ENCODE results near the gene PDZD4. TPM values are rescaled to one million over a fixed set of nuclear protein-coding genes. Genes with fewer than 3 reads are reported as not detected.

PDZD4 gene
- total and polyA plus RNA-seq, 10 of the 15 experiments (the other 5 are each of a cell fraction or from before 2014, with no cell fraction given), result 0.01 to 0.15 (median 0.04) TPM; not detected in 6

DNA sequence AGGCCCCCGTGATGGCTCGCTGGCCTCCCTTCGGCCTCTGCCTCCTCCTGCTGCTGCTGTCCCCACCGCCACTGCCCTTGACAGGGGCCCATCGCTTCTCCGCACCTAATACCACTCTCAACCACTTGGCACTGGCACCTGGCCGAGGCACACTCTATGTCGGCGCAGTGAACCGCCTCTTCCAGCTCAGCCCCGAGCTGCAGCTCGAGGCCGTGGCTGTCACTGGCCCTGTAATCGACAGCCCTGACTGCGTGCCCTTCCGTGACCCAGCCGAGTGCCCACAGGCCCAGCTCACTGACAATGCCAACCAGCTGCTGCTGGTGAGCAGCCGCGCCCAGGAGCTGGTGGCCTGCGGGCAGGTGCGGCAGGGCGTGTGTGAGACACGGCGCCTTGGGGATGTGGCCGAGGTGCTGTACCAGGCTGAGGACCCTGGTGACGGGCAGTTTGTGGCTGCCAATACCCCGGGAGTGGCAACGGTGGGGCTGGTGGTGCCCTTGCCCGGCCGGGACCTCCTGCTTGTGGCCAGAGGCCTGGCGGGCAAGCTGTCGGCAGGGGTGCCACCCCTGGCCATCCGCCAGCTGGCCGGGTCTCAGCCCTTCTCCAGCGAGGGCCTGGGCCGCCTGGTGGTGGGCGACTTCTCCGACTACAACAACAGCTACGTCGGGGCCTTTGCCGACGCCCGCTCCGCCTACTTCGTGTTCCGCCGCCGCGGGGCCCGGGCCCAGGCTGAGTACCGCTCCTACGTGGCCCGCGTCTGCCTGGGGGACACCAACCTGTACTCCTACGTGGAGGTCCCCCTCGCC, 63.3 kb downstream of the PDZD4 start:
- in situ Hi-C loops (cut with MboI), result no loop called here

More for the DNA sequence above, 63.3 kb downstream of the PDZD4 start:
- no peaks in the 10 kb centered on the region; the same call in 2 of the 3 replicates for H3K9me3 ChIP-seq (replicated peaks; ENCODE audit: control insufficient read depth, insufficient read depth, low read length)
- no peak for TF ChIP-seq TAF1 (IDR thresholded peaks at IDR 0.05; ENCODE audit: borderline replicate concordance, low read depth, low read length)
- TF ChIP-seq MTA3 (IDR thresholded peaks at IDR 0.05; ENCODE audit: borderline replicate concordance, low read length), result no peak
- no peak for TF ChIP-seq ZNF217 (IDR thresholded peaks at IDR 0.05)
- no peak for TF ChIP-seq MTA2 (IDR thresholded peaks at IDR 0.05; ENCODE audit: low read depth)
- no peak for TF ChIP-seq POLR2AphosphoS5 (IDR thresholded peaks at IDR 0.05; ENCODE audit: low read length)
- TF ChIP-seq BHLHE40 (IDR thresholded peaks at IDR 0.05; ENCODE audit: borderline replicate concordance in 1 of 2, low read depth in 2 of 2, low read length in 1 of 2), result no peak
- TF ChIP-seq SREBF1 (IDR thresholded peaks at IDR 0.05; ENCODE audit: low read length), result no peak
- TF ChIP-seq, protein P1, sequence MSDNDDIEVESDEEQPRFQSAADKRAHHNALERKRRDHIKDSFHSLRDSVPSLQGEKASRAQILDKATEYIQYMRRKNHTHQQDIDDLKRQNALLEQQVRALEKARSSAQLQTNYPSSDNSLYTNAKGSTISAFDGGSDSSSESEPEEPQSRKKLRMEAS (IDR thresholded peaks at IDR 0.05; ENCODE audit: low read depth, low read length), result no peak
- TF ChIP-seq RCOR1 (conservative IDR thresholded peaks at IDR 0.05; ENCODE audit: low read depth, low read length), result no peak
- TF ChIP-seq HDGF (IDR thresholded peaks at IDR 0.05), result no peak
- no peak for TF ChIP-seq RBBP5 (conservative IDR thresholded peaks at IDR 0.05)
- WGBS (ENCODE audit: insufficient coverage, insufficient replicate concordance, low lambda C conversion rate, missing lambda C conversion rate), result 80% methylated on average over 56 of the region's 56 CpGs
- H3K4me2 ChIP-seq (ENCODE audit: control insufficient read depth, insufficient read depth), result no peak overlapping the region
- no peak for ATAC-seq
- H4K20me1 ChIP-seq (ENCODE audit: control insufficient read depth, insufficient read depth), result no peaks in the 10 kb centered on the region
- RAD21 ChIA-PET (ENCODE audit: unreplicated experiment), result no interaction called here
- no peak overlapping the region for H2AFZ ChIP-seq (ENCODE audit: control insufficient read depth, low read depth, low read length)
- CTCF ChIA-PET, result interaction anchor here (1.0 kb wide), 1 partner anchor 180 kb away, joined by 4 read pairs; no protein-coding TSS in a partner anchor
- POLR2A ChIA-PET, result no interaction called here
- SMC1A ChIA-PET (ENCODE audit: uncharacterized antibody, unreplicated experiment), result no interaction called here
- no peak overlapping the region for H3K4me3 ChIP-seq
- no peak overlapping the region for H3K9ac ChIP-seq (ENCODE audit: control insufficient read depth, insufficient read depth, low read length)
- H3K79me2 ChIP-seq (ENCODE audit: control insufficient read depth, insufficient read depth, low read length), result no peaks in the 10 kb centered on the region
- intact Hi-C loops (cut with micrococcal nuclease; ENCODE audit: unreplicated experiment), result no loop called here
- BruUV-seq (replicated peaks), result no TSS peak
- no peak for FAIRE-seq
- H3K27me3 ChIP-seq (replicated peaks in 1 of 2; ENCODE audit: control insufficient read depth in 2 of 2, insufficient read depth in 2 of 2, low read length in 1 of 2), result no peaks in the 10 kb centered on the region
- no peak for DNase-seq (ENCODE audit: low read depth, low spot score)
- no peaks in the 10 kb centered on the region for H3K36me3 ChIP-seq (ENCODE audit: control insufficient read depth in 2 of 2, insufficient read depth in 2 of 2, low read length in 1 of 2)
- no peak overlapping the region for H3K27ac ChIP-seq (ENCODE audit: control insufficient read depth, insufficient read depth)
- no peaks in the 10 kb centered on the region for H3K4me1 ChIP-seq (ENCODE audit: control insufficient read depth, insufficient read depth, low read length)

Data from GM12878 (cell line).